PC-9 (cell line): ENCODE measurements around the gene VPS9D1.

ENCODE experiments used
- EZH2 ChIP-seq: fragments of 200-600 bp; sonication (generic); IDR thresholded peaks from 2 replicates; pipeline ENCODE4 v1.8.0; 2017; ENCODE audit warnings: antibody characterized with exemption, low read depth
- TF ChIP-seq, protein P1 (sequence below): fragments of 200-600 bp; sonication (generic); conservative IDR thresholded peaks from 2 replicates; pipeline ENCODE4 v1.6.1; 2017; ENCODE audit warnings: mixed run types, antibody characterized with exemption, mild to moderate bottlenecking, moderate library complexity

DNA sequence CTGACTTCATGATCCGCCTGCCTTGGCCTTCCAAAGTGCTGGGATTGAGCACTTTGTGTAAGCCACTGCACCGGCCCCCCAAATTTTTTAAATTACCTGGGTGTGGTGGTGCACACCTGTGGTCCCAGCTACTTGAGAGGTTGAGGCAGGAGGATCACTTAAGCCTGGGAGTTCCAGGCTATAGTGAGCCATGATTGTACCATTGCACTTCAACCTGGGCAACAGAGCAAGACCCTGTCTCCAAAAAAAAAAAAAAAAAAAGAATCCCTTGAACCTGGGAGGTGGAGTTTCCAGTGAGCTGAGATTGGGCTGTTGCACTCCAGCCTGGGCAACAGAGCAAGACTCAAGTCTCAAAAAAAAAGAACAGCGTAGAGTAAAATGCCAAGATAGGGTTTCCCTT is 15.9 kb upstream of the VPS9D1 start:
- TF ChIP-seq, protein P1, sequence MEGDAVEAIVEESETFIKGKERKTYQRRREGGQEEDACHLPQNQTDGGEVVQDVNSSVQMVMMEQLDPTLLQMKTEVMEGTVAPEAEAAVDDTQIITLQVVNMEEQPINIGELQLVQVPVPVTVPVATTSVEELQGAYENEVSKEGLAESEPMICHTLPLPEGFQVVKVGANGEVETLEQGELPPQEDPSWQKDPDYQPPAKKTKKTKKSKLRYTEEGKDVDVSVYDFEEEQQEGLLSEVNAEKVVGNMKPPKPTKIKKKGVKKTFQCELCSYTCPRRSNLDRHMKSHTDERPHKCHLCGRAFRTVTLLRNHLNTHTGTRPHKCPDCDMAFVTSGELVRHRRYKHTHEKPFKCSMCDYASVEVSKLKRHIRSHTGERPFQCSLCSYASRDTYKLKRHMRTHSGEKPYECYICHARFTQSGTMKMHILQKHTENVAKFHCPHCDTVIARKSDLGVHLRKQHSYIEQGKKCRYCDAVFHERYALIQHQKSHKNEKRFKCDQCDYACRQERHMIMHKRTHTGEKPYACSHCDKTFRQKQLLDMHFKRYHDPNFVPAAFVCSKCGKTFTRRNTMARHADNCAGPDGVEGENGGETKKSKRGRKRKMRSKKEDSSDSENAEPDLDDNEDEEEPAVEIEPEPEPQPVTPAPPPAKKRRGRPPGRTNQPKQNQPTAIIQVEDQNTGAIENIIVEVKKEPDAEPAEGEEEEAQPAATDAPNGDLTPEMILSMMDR, result no peak
- TF ChIP-seq EZH2, result no peak
